SKM-1 treated with dmso at 0.1 percent for 144 hours (cell line): Measurements from ENCODE around the gene RAD23A.
"Not testable (repeated sequence)": the region's sequence is repeated elsewhere in the genome, so short reads cannot be mapped to it uniquely, and the experiment has no call there.

Experiments
- DNase-seq: peaks from one replicate; lab custom pipeline; 2025; ENCODE audit not compliant: unreplicated experiment; lab: John Stamatoyannopoulos, UW

The RAD23A gene

DNA sequence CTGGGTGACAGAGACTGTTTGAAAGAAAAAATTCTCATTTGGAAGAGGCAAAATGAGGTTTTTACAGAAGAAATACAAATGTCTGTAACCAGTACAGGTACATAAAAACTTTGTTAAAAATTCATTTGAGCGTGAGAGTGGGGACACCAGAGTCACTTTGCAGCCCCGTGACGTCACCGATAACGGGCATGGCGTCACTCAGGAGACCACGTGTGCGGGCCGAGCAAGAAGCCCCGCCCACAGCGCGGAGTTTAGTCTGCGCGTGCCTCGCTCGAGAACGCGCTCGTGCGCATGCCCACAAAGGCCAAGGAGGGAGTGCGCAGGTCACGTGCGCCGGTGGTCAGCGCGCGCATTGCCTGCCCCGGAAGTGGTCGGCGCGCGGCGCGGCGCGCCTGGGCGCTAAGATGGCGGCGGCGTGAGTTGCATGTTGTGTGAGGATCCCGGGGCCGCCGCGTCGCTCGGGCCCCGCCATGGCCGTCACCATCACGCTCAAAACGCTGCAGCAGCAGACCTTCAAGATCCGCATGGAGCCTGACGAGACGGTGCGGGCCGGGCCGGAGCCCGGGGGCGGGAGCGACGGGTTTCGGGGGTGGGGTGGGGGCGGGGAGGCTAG lies at the start of gene RAD23A:
Gene RAD23A, plus strand, starts transcription at position 384 of the 613 bp plus-strand sequence. Its CDS starts 87 bp downstream, at position 471.
- DNase-seq: peak; percentile 90

DNA sequence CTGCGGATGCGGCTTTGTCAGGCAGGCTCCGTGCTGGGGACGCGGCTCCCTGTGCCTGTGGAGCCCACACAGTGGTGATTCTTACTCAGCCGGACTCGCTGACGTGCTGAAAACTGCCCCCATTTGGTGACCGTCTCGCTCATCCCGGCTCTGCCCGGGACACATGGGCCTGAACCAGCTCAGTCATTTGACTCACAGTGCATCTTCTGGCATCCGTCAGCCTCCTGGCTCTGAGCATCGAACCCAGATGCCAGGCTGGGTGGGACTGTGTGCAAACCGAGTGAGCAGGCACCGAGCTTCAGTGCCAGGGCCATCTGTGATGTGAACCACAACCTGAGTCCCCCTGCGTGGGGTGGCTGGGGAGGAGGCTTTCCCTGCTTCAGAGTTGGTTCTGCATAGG lies 49.2 kb upstream of the RAD23A start:
- no peak for DNase-seq

DNA sequence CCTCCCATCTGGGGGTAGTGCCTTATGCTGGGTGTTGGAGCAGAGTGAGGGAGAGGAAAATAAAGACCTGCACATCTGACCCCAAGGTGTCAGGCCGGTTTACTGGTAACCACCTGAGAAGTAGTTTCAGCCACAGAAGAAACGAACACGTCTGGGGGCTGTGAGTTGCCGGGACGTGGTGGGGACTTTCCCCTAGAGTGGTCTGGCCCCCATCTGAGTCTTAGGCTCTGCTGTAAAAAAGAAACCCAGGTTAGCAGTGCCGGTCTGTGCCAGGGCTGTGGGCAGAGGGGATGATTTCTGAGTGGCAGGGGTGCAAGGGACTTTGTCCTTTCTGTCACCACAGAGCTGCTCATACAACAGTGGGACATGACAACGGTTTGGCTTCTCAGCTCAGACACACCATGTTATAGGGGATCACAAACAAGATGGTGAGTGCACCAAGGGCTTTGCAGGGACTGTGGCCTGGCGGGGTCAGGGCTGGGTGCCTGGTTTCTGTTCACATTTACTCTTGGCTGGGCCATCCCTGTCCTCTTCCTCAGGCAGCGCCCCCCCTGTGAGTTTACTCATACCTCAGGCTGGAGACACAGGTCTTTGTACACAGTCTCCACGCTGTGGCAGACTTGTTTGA lies 45.7 kb upstream of the RAD23A start:
- DNase-seq: no peak

DNA sequence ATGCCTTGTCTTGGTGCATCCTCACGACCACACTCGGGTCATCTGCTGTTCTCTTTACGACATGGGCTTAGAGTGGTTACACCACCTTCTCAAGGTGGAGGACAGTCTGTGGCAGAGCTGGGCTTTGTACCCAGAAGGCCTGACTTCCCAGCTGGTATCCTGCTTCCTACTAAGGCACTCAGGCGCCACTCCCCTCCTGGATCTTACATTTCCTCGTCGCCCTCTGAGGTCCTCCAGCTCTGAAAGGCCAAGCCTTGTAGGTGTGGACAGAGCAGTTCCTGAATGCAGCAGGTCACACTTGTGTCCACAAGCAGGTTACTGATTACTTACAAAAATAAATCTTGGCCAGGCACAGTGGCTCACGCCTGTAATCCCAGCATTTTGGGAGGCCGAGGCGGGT lies 38.5 kb upstream of the RAD23A start:
- no peak for DNase-seq

DNA sequence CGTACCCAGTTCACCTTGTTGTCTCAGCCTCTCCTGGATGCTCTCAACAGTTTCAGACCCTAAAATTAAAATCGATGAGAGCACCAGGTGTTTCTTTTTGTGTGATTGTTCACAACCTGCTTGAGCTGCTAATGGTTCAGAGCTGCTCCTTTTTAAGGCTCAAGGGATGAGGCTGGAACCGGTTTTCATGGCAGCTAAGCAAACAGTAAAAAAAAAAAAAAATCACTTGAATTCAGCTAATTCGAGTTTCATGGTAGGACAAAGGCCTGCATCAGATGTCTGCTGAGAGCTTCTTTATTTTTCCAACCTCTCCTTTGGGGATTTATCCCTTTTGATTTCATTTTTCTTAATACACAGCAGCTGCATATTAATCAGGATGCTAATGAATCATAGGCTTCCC lies 33.1 kb upstream of the RAD23A start:
- DNase-seq: no peak

DNA sequence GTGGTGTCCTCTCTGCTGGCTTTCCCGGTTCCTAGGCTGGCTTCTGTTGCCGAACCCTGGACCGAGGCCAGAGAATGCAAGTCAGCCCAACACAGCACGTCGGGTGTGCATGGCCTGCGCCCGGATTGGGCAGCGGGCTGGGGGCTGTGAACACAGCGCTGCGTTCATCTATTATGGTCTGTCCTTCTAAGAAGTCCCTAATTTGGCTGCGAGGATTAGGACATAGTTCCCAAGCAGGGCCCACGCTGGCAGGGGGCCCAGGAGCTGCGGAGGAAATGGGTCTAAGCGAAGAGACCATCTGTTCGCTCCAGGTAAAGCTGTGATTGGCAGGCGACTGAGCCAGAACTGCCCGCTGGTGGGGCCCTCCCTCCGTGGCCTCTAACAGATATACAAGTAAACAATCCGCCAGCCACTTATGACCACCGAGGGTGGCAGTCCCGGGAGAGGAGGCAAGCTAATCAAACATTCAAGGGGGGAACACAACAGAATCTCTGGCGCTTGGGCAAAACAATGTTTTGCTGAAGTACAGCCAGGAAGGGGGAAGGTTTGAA lies 32.6 kb upstream of the RAD23A start:
- DNase-seq: no peak

DNA sequence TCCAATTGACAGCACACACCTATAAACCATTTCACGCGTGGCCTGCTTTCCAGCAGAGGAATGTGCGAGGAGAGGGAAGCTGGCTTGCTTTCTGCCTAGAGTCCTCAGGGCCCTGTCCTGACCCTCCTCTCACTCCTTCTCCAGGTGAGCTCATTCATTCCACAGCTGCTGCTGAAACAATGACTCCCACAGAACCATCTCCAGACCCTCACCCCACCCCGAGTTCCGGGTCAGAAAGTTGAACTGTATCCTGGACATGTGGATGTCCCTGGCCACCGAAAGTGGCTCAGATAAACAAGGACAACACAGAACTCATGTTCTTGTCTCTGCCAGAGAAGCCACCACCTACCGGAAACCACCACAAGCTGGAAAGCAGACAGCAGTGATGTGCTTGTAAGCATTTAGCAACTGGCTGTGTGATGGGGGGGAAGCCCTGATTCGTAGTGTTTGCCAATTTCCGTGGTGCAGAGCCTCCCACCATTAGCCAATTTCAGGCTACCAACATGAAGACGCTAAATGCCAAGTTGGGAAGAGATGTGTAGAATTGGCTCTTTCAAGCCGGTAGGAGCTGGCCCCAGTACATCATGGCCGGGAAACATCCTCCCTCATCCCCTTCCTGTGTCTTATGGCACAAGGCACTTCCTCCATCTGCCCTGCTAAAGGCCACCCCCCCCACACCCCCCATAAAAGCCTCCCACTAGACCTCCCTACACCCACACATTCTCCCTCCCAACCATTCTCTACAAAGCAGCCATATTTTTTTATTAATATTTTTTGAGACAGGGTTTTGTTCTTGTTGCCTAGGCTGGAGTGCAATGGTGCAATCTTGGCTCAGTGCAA lies 31.6 kb upstream of the RAD23A start:
- peak; percentile 69 for DNase-seq

DNA sequence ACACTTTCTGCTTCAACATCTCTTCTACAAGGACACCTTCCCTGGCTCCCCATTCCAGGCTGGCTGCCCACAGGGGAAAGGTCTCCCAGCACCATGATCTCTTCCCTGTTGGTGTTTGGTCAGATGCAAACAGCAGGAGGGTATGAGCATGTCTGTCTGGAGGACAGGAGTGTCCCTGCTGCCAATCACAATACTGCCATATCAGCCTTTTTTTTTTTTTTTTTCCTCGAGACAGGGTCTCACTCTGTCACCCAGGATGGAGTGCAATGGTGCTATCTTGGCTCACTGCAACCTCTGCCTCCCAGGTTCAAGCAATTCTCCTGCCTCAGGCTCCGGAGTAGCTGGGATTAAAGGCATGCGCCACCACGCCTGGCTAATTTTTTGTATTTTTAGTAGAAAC lies 29.8 kb upstream of the RAD23A start:
- not testable (repeated sequence) for DNase-seq

DNA sequence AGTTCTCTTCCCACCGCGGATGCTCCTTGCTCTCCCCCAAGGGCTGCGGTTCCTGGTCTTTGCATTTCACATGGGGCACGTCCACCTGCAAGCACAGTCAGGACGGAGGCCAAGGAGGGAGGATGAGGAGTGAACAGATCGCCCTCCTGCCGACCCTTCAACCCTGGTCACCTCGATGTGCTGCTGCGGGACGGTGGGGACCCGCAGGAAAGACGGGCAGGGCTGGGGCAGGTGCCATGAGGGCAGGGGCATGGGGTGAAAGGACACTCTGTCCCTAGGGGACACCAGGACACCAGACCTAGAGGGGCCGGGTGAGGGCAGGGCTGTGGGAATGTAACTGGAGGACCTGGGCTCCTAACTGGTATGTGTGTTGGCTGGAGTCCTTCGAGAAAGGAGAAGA lies 27.4 kb upstream of the RAD23A start:
- no peak for DNase-seq

DNA sequence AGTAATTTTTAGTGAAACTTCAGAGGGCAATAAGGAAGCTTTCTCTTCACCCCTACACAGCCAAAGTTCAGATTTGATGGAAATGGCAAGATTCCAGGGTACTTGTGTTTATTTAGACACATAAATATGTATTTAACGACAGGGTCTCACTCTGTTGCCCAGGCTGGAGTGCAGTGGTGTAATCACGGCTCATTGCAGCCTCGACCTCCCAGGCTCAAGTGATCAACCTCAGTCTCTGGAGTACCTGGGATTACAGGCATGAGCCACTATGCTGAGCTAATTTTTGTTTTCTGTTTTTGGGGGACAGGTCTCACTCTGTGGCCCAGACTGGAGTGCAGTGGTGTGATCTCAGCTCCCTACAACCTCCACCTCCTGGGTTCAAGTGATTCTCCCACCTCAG lies 24.6 kb upstream of the RAD23A start:
- no peak for DNase-seq

DNA sequence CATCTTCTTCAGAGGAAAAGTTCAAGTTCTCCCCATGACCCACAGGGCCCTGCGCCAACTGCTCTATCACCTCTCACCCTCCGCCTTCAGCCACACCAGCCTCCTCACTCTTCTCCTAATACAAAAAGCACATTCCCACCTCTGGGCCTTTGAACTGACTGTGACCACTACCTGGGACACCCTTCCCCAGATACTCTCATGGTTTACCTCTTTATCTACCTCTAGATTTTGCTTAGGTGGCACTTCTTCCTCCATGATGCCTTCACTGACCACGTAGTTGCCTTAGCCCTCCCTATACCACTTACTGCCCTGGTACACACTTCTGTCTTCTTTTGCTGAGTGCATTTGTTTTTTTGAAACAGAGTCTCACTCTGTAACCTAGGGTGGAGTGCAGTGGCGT lies 22.7 kb upstream of the RAD23A start:
- DNase-seq: no peak

DNA sequence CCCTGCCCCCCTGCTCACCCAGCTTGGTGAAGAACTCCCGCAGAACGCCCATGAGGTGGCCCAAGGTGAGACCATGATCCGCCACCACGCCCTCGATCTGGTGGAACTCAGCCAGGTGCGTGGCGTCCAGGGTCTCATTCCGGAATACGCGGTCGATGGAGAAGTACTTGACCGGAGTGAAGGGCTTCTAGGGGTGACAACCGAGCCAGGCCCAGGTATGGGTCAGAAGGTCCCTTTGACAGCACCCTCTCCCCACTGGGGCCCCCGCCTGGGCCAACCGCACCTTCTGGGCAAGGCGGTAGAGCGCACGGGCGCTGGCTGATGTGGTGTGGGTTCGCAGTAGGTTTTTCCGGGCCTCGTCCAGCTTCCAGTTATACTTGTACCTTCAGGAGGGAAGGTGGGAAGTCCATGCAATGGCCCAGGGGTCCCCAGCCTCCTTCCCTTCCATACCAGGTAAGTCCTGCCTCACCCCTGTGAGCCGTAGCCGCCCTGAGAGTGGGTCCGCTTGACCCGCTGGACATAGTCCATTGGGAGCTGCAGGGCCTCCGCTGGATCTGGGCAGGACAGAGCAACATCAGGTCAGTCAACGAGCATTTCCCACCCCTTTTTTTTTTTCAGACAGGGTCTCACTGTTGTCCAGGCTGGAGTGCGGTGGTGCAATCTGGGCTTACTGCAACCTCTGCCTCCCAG lies 20.9 kb upstream of the RAD23A start:
- no peak for DNase-seq

DNA sequence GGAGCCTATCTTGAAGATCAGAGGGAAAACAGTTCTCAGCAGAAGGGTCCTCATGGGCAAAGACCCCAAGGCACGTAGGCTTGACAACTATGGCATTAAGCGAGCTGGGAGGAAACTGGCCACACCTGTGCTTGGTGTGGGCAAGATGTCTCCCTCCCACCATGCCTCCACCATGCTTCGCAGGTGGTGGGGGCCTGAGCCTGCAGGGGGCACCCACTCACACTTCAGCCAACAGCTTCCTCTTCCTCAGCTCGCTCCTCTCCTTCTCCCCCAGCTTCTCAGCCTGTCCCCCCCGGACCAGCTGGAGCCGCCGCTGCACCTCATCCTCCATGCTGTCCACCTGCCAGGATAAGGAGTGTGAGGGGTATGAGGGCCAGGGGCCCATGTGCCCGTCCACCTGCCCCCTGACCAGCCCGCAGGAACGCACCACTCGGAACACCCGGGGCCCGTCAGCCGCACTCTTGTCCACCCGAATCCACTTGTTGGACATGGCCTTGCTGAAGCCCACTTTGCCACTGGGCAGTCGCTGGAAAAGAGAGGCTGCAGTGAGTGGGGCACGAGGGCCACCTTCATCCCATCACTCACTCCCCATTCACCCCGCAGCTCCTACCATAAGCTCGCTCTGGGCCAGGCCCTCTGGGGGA lies 15.5 kb upstream of the RAD23A start:
- no peak for DNase-seq

DNA sequence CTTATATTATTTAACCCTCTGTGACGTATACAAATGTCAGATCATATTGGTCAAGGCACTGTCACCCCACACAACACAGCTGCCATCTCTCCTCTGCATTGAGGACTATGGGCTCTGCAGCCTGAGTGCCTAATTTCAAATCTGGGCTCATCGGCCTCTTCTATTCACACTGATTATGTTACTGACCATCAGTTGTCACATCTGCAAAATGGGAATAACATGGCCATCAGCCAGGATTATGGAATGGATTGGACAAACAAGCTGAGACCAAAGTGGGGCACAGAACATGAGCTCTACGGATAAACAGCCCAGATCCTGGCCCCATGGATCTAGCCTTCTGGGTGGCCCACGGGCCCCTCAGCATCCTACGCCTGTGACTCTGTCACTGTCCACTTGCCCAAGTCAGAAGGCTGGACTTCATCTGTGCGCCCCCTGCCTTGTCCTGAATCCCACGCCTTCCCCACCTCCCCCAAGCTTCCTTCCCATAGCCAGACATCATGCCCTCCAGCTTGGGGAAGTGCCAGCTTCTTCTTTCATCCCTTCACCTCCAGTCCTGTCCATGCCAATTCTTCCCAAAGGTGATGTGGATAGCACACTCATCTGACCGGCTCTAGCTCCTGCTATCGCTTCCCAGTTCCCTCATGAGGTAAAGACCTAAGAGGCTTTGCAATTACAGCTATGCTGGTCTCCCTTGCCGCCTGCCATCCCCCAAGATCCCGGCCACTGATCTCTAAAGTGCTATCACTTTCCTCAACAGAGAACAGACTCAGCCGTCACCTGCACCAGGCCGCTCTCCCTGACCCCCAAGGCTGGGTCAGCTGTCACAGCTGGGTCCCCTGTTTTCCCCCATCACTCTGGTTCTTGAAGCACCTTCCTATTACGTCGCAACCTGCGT lies 13.0 kb upstream of the RAD23A start:
- DNase-seq: no peak

DNA sequence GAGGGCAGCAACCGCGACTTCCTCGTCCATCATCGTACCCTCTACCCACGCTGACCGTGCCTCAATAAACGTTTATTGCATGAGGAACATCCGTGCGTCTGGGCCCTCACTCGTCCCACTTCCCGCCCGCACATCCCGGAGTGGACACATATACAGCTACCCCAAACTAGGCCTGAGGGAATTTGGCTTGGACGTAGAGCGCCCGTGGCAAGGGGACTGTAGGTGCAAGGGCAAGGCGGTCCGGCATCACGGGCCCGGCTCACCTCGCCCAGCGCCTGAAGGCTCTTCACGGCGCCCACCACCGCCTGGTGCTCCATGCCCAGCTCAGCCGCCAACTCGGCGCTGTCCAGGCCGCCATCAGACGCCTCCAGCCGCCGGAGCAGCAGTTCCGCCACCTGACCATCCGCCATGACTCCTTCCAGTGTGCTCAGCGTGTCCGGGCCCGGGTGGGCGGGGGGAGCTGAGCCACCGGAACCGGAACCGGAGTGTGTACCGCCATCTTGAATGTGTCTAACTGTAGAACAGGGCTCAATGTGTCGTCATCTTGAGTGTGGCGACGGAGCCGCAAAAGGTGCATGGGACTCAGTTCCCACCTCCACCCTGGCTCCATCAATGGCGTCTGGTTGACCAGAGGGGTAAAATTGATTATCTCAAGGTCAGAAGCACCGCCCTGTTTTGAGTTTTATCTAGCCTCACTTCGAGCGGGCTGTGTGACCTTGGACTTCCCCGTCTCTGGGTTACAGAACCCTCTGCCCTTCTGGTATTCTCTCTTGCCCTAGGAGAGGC lies 12.2 kb upstream of the RAD23A start, which contains the start of gene FARSA:
Gene FARSA, minus strand, starts transcription at position 425 of the 786 bp plus-strand sequence. Its CDS starts 15 bp downstream, at position 410.
- peak; percentile 79 for DNase-seq

DNA sequence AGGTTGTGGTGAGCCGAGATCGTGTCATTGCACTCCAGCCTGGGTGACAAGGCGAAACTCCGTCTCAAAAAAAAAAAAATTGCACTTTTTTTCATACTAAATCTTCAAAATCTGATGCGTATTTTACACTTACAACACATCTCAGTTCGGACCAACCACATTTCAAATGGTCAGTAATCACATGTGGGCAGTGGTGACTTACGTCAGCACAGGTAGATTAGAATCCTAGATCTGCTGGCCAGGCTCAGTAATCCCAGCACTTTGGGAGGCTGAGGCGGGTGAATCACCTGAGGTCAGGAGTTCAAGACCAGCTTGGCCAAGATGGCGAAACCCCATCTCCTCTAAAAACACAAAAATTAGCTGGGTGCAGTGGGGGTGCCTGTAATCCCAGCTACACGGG lies 10.6 kb upstream of the RAD23A start:
- no peak for DNase-seq

DNA sequence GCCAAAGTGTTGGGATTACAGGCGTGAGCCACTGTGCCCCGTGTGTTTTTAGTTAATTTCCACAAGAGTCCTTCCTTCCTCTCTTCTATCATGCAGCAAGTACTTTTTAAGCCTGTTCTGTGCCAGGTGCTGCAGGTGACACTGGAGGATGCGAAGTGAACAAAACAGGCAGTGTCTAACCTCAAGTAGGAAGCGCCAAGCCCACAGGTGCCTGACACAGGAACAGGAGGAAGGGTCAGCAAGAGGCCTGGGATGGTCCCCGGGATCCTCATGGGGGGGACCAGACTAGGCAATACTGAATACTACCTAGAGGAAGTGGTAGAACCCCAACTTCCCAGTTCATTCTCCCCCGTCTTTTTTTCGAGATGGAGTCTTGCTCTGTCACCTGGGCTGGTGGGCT lies 9.1 kb upstream of the RAD23A start:
- DNase-seq: no peak

DNA sequence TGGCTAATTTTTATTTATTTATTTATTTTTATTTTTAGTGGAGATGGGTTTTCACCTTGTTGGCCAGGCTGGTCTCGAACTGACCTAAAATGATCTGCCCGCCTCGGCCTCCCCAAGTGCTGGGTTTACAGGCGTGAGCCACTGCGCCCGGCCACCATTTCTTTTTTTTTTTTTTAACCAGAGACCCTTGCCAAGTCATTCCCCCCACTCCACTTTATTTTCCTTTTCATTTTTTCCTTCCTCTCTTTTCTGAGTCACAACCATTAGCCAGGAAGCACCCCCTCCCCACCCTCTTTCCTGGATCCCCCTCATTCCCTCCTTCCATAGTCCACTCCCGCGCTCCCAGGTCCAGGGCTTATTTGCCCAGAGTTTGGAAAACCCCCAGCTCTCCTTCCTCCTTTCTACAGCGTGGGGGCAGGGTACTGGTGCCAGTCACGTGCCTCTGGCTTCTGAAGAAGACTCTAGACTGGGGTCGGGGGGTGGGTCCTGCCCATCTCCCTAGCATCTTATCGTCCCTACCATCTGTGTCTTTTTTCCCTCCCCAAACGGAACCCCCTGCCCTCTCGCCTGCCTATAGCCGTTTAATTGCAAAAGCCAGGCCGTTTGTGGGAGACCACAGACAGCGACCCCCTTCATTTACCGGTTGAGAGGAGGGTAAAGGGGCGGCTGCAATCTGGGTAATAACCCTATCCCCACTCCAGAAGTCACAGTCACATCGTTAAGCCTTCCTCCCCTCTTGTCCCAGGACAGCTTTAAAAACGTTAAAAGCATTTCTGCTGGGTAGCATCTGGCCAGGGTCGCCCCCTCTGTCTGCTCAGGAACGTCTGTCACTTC lies 8.4 kb upstream of the RAD23A start:
- peak; percentile 83 for DNase-seq
